ENCODE measurements around the gene SPIN2B.

DNA sequence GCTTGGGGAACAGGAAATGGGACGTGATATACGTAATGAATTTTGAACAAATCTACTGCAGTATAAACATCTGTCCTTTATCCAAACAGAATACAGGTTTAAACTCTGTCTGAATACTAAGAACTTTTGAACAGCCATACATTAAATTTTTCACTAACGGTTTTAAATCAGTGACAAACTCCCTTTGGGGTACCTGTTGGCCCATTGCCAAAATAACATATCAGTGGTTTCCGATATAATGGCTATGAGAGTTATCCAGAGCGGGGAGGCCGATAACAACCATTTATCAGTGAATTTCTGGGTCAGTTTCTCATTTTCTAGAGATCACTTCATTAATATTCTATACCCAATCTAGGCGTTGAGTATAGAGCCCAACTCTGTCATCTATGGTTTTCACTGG is 10.7 kb upstream of the SPIN2B start:
- TF ChIP-seq POLR2AphosphoS5 (IDR thresholded peaks at IDR 0.05; ENCODE audit: borderline replicate concordance, low read depth, low read length) (no peak), EZH2 (IDR thresholded peaks at IDR 0.05) (no peak), FOXP2 (optimal IDR thresholded peaks at IDR 0.05; ENCODE audit: control extremely low read depth, extremely low read length, insufficient read depth) (no peak)

All from SK-N-MC (cell line).